ENCODE results near the gene VPS13D. TPM values are rescaled to one million over a fixed set of nuclear protein-coding genes. Genes with fewer than 3 reads are reported as not detected.

Gene VPS13D
- total RNA-seq, 1 experiment from 2014 or later: 31.6 TPM

- no peak for DNase-seq (ENCODE audit: low read depth, low spot score)
- ChIA-PET RAD21 (ENCODE audit: low non-redundant PET in 1 of 2, low total read pairs in 2 of 2, uncharacterized antibody in 2 of 2, unreplicated experiment in 2 of 2) (no interaction called here), CTCF (interaction anchor here (1.5 to 6.0 kb wide), 2 partner anchors 75 to 93 kb away, joined by 3 to 45 read pairs; no protein-coding TSS in a partner anchor), POLR2A (interaction anchor here (2.3 kb wide), 1 partner anchor 75 kb away, joined by 7 read pairs; no protein-coding TSS in a partner anchor)
- ATAC-seq: no peak
- BruUV-seq (replicated peaks): no TSS peak
- H3K79me2 ChIP-seq (ENCODE audit: insufficient read depth, low read length): no peaks in the 10 kb centered on the region
- H3K27ac ChIP-seq (ENCODE audit: low read depth, low read length): no peak overlapping the region
- H3K9ac ChIP-seq (ENCODE audit: low read length): no peak overlapping the region
- H3K4me3 ChIP-seq (replicated peaks in 1 of 2; ENCODE audit: low read depth in 1 of 2, low read length in 2 of 2): no peak overlapping the region
- no peaks in the 10 kb centered on the region for H3K9me3 ChIP-seq (ENCODE audit: control insufficient read depth in 1 of 2, insufficient read depth in 1 of 2, low read depth in 1 of 2, low read length in 2 of 2)
- H2AFZ ChIP-seq (ENCODE audit: low read depth, low read length, poor library complexity, severe bottlenecking): no peak overlapping the region
- no peaks in the 10 kb centered on the region for H3K36me3 ChIP-seq (ENCODE audit: control insufficient read depth in 1 of 2, insufficient read depth in 2 of 2, low read length in 2 of 2)
- intact Hi-C loops (cut with micrococcal nuclease): loop anchor here (10.0 kb wide), 1 partner anchor 365 kb away; no protein-coding TSS in a partner anchor
- TF ChIP-seq ATF3 (IDR thresholded peaks at IDR 0.05) (no peak), CBX3 (IDR thresholded peaks at IDR 0.05; ENCODE audit: low read depth) (no peak), ELF1 (IDR thresholded peaks at IDR 0.05; ENCODE audit: borderline replicate concordance, low read depth) (no peak), POLR2A (IDR thresholded peaks at IDR 0.05; ENCODE audit: borderline replicate concordance, extremely low read depth, insufficient read depth, insufficient read length) (no peak), EZH2phosphoT487 (IDR thresholded peaks at IDR 0.05; ENCODE audit: borderline replicate concordance) (no peak), RAD21 (IDR thresholded peaks at IDR 0.05; ENCODE audit: low read depth) (no peak), EZH2 (IDR thresholded peaks at IDR 0.05) (no peak), SIN3A (IDR thresholded peaks at IDR 0.05; ENCODE audit: low read depth) (no peak), TCF7L2 (IDR thresholded peaks at IDR 0.05; ENCODE audit: borderline replicate concordance, extremely low read depth, insufficient read depth, insufficient read length) (no peak), ZNF274 (IDR thresholded peaks at IDR 0.05; ENCODE audit: low read depth, low read length) (no peak), POLR2AphosphoS5 (IDR thresholded peaks at IDR 0.05; ENCODE audit: low read depth, low read length) (no peak), SRF (IDR thresholded peaks at IDR 0.05; ENCODE audit: low read depth) (no peak), CTCF (IDR thresholded peaks at IDR 0.05 in 2 of 3, conservative IDR thresholded peaks at IDR 0.05 in 1 of 3; ENCODE audit: borderline replicate concordance in 1 of 3, insufficient read depth in 1 of 3, low read depth in 2 of 3, low read length in 2 of 3) (no peak), SP1 (IDR thresholded peaks at IDR 0.05; ENCODE audit: low read depth) (no peak), CEBPB (IDR thresholded peaks at IDR 0.05; ENCODE audit: low read depth) (no peak), JUND (IDR thresholded peaks at IDR 0.05) (no peak), ZBTB33 (IDR thresholded peaks at IDR 0.05; ENCODE audit: extremely low read depth, insufficient replicate concordance, low read length) (no peak), EGR1 (IDR thresholded peaks at IDR 0.05; ENCODE audit: low read depth) (no peak), MAX (IDR thresholded peaks at IDR 0.05) (no peak)
- no peaks in the 10 kb centered on the region for H4K20me1 ChIP-seq (ENCODE audit: insufficient read depth)
- H3K27me3 ChIP-seq (ENCODE audit: insufficient read depth, low read length): no peaks in the 10 kb centered on the region
- no peaks in the 10 kb centered on the region for H3K9me2 ChIP-seq (ENCODE audit: insufficient read depth)
- no peak overlapping the region for H3K4me2 ChIP-seq (ENCODE audit: low read length)
- peaks cover 0 to 4% of the 10 kb centered on the region in 2 experiments; a peak in 1 of 4 replicates for H3K4me1 ChIP-seq (ENCODE audit: control insufficient read depth in 1 of 2, insufficient read depth in 2 of 2, low read length in 2 of 2)
Observed at GRCh38 chr1:12200208-12200607, 29.6 kb upstream of the VPS13D start.

Data from HCT116 (cell line).